ENCODE results near the gene LTBP4. TPM values are rescaled to one million over a fixed set of nuclear protein-coding genes. Genes with fewer than 3 reads are reported as not detected.
"Not testable (repeated sequence)": the region's sequence is repeated elsewhere in the genome, so short reads cannot be mapped to it uniquely, and the experiment has no call there.

LTBP4 gene
- total RNA-seq, 1 donor from 2014 or later = 430 TPM

- Histone ChIP-seq H3K27me3 (peaks cover 17% of the 10 kb centered on the region), H3K27ac (no peak overlapping the region), H3K9me3 (no peaks in the 10 kb centered on the region), H3K36me3 (no peaks in the 10 kb centered on the region), H3K4me1 (no peaks in the 10 kb centered on the region), H3K4me3 (no peak overlapping the region)
- TF ChIP-seq CTCF (IDR thresholded peaks at IDR 0.05) = no peak
- ATAC-seq = no peak
- intact Hi-C loops (cut with DNase I) = no loop called here
- DNase-seq = no peak
Observed at GRCh38 chr19:40559394-40559793, 41.8 kb upstream of the LTBP4 start.

- Histone ChIP-seq H3K4me1 (no peaks in the 10 kb centered on the region), H3K36me3 (no peaks in the 10 kb centered on the region), H3K27ac (no peak overlapping the region), H3K27me3 (peaks cover 13% of the 10 kb centered on the region), H3K4me3 (no peak overlapping the region), H3K9me3 (no peaks in the 10 kb centered on the region)
- TF ChIP-seq CTCF (IDR thresholded peaks at IDR 0.05) = no peak
- intact Hi-C loops (cut with DNase I) = no loop called here
- ATAC-seq = peak; percentile 32
- no peak for DNase-seq
Observed at GRCh38 chr19:40560092-40560507, 41.1 kb upstream of the LTBP4 start.

- Histone ChIP-seq H3K9me3 (no peaks in the 10 kb centered on the region), H3K4me1 (no peaks in the 10 kb centered on the region), H3K27ac (no peak overlapping the region), H3K27me3 (peaks cover 32% of the 10 kb centered on the region), H3K36me3 (no peaks in the 10 kb centered on the region), H3K4me3 (no peak overlapping the region)
- no peak for TF ChIP-seq CTCF (IDR thresholded peaks at IDR 0.05)
- intact Hi-C loops (cut with DNase I) = no loop called here
- DNase-seq (no peak), ATAC-seq (no peak)
Observed at GRCh38 chr19:40561947-40562346, 39.2 kb upstream of the LTBP4 start.

GRCh38 chr19:40564535-40564934, 36.6 kb upstream of the LTBP4 start:
- H3K9me3 ChIP-seq; intact Hi-C loops (cut with DNase I); H3K27ac ChIP-seq; H3K4me3 ChIP-seq; DNase-seq; ATAC-seq; H3K36me3 ChIP-seq; H3K4me1 ChIP-seq: not testable (repeated sequence)
- H3K27me3 ChIP-seq = peaks cover 50% of the 10 kb centered on the region

GRCh38 chr19:40565355-40565754, 35.8 kb upstream of the LTBP4 start:
- Histone ChIP-seq H3K27ac (no peak overlapping the region), H3K9me3 (no peaks in the 10 kb centered on the region), H3K4me3 (no peak overlapping the region), H3K27me3 (peaks cover 50% of the 10 kb centered on the region), H3K4me1 (peaks cover 7% of the 10 kb centered on the region), H3K36me3 (no peaks in the 10 kb centered on the region)
- TF ChIP-seq CTCF (IDR thresholded peaks at IDR 0.05) = no peak
- DNase-seq = no peak
- intact Hi-C loops (cut with DNase I) = no loop called here
- ATAC-seq = no peak

GRCh38 chr19:40565910-40566495, 35.2 kb upstream of the LTBP4 start:
- no peak for TF ChIP-seq CTCF (IDR thresholded peaks at IDR 0.05)
- Histone ChIP-seq H3K9me3 (no peaks in the 10 kb centered on the region), H3K27me3 (peaks cover 50% of the 10 kb centered on the region), H3K36me3 (no peaks in the 10 kb centered on the region), H3K27ac (no peak overlapping the region), H3K4me3 (no peak overlapping the region), H3K4me1 (peaks cover 7% of the 10 kb centered on the region)
- DNase-seq = no peak
- intact Hi-C loops (cut with DNase I) = no loop called here
- ATAC-seq = no peak
